MCF 10A (cell line): ENCODE results near the gene MRNIP. TPM values are rescaled to one million over a fixed set of nuclear protein-coding genes. Genes with fewer than 3 reads are reported as not detected.

Experiments used
- BruUV-seq: library from RNA; stranded (reverse); fragments of 400-500 nt; replicated peaks from 2 replicates; lab custom pipeline; 2021; lab: Mats Ljungman, UMichigan
- CTCF ChIA-PET: fragments of 300-600 bp; sonication (Branson Sonifier 250); formaldehyde crosslinking; extraction: SDS; loops from one replicate; lab custom pipeline; 2021; ENCODE audit warnings: antibody characterized with exemption, inconsistent platforms; lab: Yijun Ruan, JAX
- POLR2A ChIA-PET: fragments of 300-600, 350-650 bp; sonication (Branson Sonifier 250); formaldehyde crosslinking; extraction: SDS; loops from one replicate; lab custom pipeline; 2020; ENCODE audit warnings: antibody characterized with exemption, inconsistent platforms; lab: Yijun Ruan, JAX
- DNase-seq: peaks from one replicate; pipeline ENCODE4 v3.0.0-alpha.2; 2018; ENCODE audit not compliant: unreplicated experiment
- H3K27ac Mint-ChIP-seq: one replicate; pipeline ENCODE4 v1.8.0; 2022; ENCODE audit warnings: mild to moderate bottlenecking, low read depth, mixed read lengths; ENCODE audit not compliant: unreplicated experiment
- H3K27me3 Mint-ChIP-seq: one replicate; pipeline ENCODE4 v1.8.0; 2022; ENCODE audit warnings: mixed read lengths; ENCODE audit not compliant: insufficient read depth, unreplicated experiment
- H3K36me3 Mint-ChIP-seq: one replicate; pipeline ENCODE4 v1.8.0; 2022; ENCODE audit warnings: mild to moderate bottlenecking, moderate library complexity, mixed read lengths; ENCODE audit not compliant: insufficient read depth, unreplicated experiment
- H3K4me1 Mint-ChIP-seq: one replicate; pipeline ENCODE4 v1.8.0; 2022; ENCODE audit warnings: mixed read lengths; ENCODE audit not compliant: insufficient read depth, unreplicated experiment
- H3K4me3 Mint-ChIP-seq: one replicate; pipeline ENCODE4 v1.8.0; 2022; ENCODE audit warnings: mild to moderate bottlenecking, moderate library complexity, mixed read lengths; ENCODE audit not compliant: unreplicated experiment
- H3K9me3 Mint-ChIP-seq: one replicate; pipeline ENCODE4 v1.8.0; 2022; ENCODE audit warnings: mixed read lengths; ENCODE audit not compliant: unreplicated experiment
- CTCF ChIP-seq: fragments of 200-600 bp; IDR thresholded peaks from one replicate; pipeline ENCODE4 v1.8.0; 2022; ENCODE audit warnings: antibody characterized with exemption, mild to moderate bottlenecking; ENCODE audit not compliant: unreplicated experiment
- intact Hi-C: fragments of 100-400 bp; cut with micrococcal nuclease; formaldehyde crosslinking; loops from 2 replicates; pipeline ENCODE4 v1.14.1; 2022
- total RNA-seq: library from RNA; stranded (reverse); gene quantifications from 2 replicates; pipeline ENCODE4 v1.2.3, GENCODE V29; 2022

The MRNIP gene
- total RNA-seq, 1 experiment from 2014 or later: 42.8 TPM

DNA sequence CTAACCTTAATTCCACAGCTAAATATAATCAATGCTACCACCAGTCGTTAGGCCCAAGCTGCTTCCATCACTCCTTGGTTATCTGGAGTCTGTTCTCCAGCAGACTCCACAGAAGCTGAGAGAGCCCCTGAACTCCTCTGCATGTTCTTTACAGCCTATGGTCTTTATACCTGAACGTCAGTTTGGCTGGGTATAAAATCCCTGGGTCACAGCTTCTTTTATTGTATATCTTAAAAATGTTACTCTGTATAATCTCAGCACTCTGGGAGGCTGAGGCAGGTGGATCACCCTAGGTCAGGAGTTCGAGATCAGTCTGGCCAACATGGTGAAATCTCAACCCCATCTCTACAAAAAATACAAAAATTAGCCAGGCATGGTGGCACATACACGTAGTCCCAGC, 23.7 kb upstream of the MRNIP start:
- CTCF ChIA-PET: interaction anchor here (0.7 to 1.2 kb wide), 3 partner anchors 9 to 327 kb away, joined by 3 to 11 read pairs (median 3); partner anchors contain the start of gene TBC1D9B
- intact Hi-C loops: no loop called here
- DNase-seq: no peak
- TF ChIP-seq CTCF: no peak
- POLR2A ChIA-PET: interaction anchor here (0.8 to 2.0 kb wide), 5 partner anchors 10 to 32 kb away, joined by 3 to 6 read pairs (median 3); no protein-coding TSS in a partner anchor
- peaks cover 63% of the 10 kb centered on the region for H3K36me3 Mint-ChIP-seq
- no peak overlapping the region for H3K27ac Mint-ChIP-seq
- H3K4me3 Mint-ChIP-seq: no peak overlapping the region
- H3K9me3 Mint-ChIP-seq: peaks cover 19% of the 10 kb centered on the region
- H3K4me1 Mint-ChIP-seq: no peaks in the 10 kb centered on the region
- H3K27me3 Mint-ChIP-seq: no peaks in the 10 kb centered on the region
- no TSS peak for BruUV-seq

DNA sequence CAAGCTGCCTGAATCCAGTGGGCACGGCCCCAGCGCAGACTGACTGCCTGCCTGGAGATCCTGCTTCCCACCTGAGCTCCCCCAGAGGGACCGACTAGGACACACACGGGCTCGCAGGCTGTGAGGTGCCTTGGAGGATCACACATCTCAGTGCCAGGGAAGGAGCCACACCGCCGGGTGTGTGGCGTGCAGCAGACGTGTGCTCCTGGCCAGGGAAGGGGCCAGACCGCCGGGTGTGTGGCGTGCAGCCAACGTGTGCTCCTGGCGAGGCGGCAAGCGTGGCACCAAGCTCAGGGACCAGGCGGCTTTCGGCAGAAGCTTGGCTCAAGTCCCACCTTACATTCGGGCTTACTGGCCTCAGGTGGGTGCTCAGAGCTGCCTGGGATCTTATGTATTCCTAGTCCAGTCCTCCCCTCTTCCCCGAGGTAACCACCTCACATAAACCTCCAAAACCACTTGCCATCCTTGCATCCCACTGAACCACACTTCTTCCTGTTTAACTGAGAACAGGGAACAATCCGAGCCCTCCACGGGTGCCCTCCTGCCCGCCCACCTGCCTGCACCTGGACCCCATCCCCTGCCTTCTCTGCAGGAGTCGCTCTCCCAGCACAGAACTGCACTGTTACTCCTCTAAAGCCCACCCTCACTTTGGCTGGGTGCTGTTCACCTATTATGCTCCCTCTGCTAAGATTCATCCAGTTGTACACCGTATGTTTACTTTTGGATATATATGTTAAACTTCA, 22.4 kb upstream of the MRNIP start:
- Mint-ChIP-seq H3K27ac (no peak overlapping the region), H3K4me3 (no peak overlapping the region), H3K9me3 (peaks cover 15% of the 10 kb centered on the region), H3K36me3 (peaks cover 60% of the 10 kb centered on the region), H3K4me1 (no peaks in the 10 kb centered on the region), H3K27me3 (no peaks in the 10 kb centered on the region)
- intact Hi-C loops: no loop called here
- TF ChIP-seq CTCF: no peak
- ChIA-PET POLR2A (no interaction called here), CTCF (interaction anchor here (0.6 to 1.2 kb wide), 4 partner anchors 12 to 658 kb away, joined by 3 to 4 read pairs (median 3); no protein-coding TSS in a partner anchor)
- DNase-seq: no peak
- no TSS peak for BruUV-seq

DNA sequence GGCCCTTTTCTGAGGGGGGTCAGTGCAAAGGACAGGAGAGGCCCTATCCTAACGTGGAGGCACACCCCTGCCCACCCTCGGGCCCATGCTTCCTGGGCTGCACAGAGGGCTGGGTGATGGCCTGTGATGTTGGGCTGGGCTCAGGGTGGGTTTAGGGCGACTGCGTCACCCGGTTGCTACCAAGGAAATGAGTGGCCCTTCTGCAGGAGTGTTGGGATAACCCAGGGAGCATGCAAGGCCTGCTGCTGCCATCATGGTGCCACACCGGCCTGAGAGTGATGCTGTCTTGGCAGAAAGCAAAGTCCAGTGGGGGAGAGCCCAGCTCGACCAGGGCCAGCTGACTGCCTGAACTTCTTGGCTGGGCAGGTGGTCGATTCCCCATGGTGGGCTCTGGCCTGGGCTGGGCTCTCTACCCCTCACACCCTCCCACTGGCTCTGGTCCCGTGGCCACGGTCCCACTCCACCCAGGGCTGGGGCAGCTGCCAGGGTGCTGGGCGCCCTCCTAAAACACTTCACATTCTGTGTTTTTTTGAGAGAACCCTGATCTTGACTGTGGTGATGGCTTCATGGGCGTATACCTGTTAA, 21.5 kb upstream of the MRNIP start:
- no peaks in the 10 kb centered on the region for H3K27me3 Mint-ChIP-seq
- H3K4me1 Mint-ChIP-seq: no peaks in the 10 kb centered on the region
- TF ChIP-seq CTCF: no peak
- intact Hi-C loops: no loop called here
- peaks cover 9% of the 10 kb centered on the region for H3K9me3 Mint-ChIP-seq
- peaks cover 58% of the 10 kb centered on the region for H3K36me3 Mint-ChIP-seq
- H3K27ac Mint-ChIP-seq: no peak overlapping the region
- ChIA-PET CTCF (interaction anchor here (0.6 to 1.2 kb wide), 3 partner anchors 11 to 659 kb away, joined by 3 to 4 read pairs (median 3); no protein-coding TSS in a partner anchor), POLR2A (no interaction called here)
- no peak for DNase-seq
- BruUV-seq: no TSS peak
- H3K4me3 Mint-ChIP-seq: no peak overlapping the region

- Mint-ChIP-seq H3K27me3 (no peaks in the 10 kb centered on the region), H3K36me3 (peaks cover 58% of the 10 kb centered on the region), H3K4me3 (no peak overlapping the region), H3K4me1 (no peaks in the 10 kb centered on the region), H3K9me3 (peaks cover 9% of the 10 kb centered on the region), H3K27ac (no peak overlapping the region)
- intact Hi-C loops: no loop called here
- ChIA-PET POLR2A (interaction anchor here (1.4 kb wide), 1 partner anchor 10 kb away, joined by 4 read pairs; no protein-coding TSS in a partner anchor), CTCF (interaction anchor here (1.2 kb wide), 1 partner anchor 10 kb away, joined by 4 read pairs; no protein-coding TSS in a partner anchor)
- BruUV-seq: no TSS peak
- DNase-seq: no peak
- TF ChIP-seq CTCF: no peak
Observed at GRCh38 chr5:179879690-179880010, 21.0 kb upstream of the MRNIP start.
